Measurements from ENCODE around the gene FOXL3.
"Not testable (repeated sequence)": the region's sequence is repeated elsewhere in the genome, so short reads cannot be mapped to it uniquely, and the experiment has no call there.

Gene FOXL3

GRCh38 chr7:291373-292092 lies 1.6 kb downstream of the FOXL3 start:
- DNase-seq, result no peak

- DNase-seq, result no peak
Observed at GRCh38 chr7:292226-292625, 2.3 kb downstream of the FOXL3 start.

GRCh38 chr7:292826-293225 lies 2.9 kb downstream of the FOXL3 start:
- no peak for DNase-seq

- no peak for DNase-seq
Observed at GRCh38 chr7:293681-294439, 3.9 kb downstream of the FOXL3 start.

DNA sequence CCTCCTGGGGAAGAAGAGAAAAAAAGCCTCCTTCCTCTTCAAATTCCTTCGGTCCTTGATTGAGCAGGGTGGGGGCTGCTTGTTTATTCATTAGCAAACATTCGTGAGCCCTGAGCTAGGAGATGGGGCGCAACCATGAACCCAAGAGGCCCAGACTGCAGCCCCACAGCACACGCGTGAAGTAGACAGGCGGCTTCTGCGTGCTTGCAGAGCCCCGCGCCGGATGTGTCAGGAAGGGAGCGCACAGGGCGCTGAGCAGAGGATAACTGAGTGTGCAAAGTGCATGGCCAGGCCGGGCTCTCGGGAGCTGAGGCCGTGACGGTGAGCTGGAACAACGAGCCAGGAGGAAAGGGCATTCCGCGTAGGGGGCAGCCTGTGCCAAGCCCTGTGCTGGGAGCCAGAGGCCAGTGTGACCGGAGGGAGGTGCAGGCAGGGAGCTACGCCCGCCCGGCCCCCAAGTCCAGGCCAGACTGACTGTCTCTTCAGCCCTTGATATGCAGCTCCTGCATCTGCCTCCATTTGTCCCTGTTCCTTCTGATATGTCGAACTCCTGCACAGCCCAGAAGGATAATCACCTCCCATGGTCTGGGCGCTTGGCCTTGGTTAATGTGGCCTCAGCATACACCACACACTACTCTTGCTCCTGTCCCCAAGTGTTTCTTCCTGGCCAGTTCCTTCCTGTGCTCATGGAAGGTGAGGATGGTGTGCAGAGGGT lies 4.6 kb downstream of the FOXL3 start:
- DNase-seq, result no peak

DNA sequence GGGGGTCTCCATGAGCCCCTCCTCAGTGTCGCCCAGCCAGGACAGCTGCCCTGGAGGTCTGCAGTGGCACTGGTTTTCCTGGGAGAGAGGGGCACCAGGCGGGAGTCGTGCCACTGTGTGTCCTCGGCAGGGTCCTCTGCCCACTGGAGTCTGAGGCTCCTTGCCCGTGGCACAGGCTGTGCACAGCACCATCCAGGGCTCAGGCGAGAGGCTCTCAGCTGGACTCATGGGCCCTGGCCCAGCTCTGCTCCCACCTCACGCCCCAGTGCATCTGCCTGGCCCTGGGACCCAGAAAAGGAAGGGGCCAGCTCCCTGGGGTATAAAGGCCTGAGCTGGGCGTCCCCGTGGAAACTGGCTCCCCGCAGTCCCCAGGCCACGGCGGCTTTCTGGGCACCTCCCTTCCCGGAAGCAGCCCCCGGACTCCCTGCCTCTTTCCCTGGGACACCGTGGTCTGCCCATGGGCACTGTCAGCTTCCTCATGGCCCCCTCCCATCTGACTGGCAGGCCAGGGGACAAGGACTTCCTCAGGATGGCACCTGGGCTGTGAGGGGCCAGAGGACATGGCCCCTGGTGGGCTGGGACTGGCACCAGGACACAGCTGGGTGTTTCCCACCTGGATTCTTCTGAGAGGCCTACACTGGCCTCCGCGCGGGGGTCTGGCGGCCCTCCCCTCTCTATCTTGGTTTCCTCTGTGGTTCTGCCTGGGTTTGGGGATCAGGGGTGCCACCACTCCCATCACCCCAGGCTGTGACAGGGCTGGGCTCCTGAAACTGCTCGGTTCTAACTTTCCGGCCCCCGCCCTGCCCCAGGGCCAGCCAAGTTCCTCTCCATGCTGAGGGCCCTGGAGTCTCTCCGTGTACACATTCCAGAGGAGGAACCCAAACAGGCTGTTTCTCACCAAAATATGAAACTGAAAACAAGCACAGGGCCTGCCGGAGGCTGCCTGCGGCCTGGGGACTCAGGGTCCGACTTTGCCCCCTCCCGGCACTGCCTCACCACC lies 5.5 kb downstream of the FOXL3 start:
- DNase-seq, result no peak

- DNase-seq, result no peak
Observed at GRCh38 chr7:296373-296945, 6.5 kb downstream of the FOXL3 start.

DNA sequence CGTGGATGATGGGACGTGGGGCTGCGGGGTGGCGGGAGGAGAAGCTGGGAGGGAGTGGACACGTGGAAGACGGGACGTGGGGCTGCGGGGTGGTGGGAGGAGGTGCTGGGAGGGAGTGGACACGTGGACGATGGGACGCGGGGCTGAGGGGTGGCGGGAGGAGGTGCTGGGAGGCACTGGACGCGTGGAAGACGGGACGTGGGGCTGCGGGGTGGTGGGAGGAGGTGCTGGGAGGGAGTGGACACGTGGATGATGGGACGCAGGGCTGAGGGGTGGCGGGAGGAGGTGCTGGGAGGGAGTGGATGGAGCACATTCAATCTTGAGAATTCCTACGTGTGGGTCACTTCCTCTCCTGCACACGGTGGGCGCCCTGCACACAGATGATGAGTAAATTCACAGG lies 7.2 kb downstream of the FOXL3 start:
- DNase-seq, result not testable (repeated sequence)

GRCh38 chr7:297611-298374 lies 7.8 kb downstream of the FOXL3 start:
- no peak for DNase-seq

GRCh38 chr7:298375-298702 lies 8.4 kb downstream of the FOXL3 start:
- no peak for DNase-seq

DNA sequence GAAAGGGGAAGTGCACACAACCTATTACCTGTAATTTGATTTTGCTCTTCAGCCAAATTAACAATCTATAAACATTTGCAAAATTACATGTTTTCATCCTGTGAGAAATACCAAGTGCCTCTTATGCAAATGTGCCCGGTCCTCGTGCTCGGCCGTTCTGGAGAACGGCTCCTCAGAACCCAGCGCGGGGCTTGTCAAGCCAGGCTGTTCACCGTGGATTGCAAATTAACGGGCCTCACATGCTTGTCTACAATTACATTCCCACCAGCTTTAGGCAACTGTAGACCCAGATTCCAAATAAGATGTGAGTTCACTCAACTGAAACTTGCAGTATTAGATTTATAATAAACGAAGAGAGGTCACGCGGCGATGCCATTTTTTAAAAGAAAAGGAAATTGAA lies 8.8 kb downstream of the FOXL3 start:
- no peak for DNase-seq

DNA sequence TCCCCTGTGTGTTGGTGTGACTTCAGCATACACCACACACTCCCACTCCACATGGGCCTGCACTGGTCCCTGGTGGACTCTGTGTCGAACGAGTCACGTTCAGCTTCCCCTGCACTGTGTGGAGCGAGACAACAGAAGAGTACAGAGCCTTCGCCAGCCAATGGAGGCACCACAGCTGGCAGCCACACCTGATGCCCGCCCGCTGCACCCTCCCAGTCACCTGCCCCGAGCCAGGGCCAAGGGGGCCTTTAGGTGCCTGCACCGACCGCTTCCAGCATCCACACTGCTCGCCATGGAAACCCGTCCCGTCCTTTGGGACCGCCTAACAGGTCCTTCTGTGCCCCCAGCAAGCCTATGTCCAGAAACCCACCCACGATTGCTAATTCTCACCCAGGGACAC lies 9.2 kb downstream of the FOXL3 start:
- DNase-seq, result no peak

GRCh38 chr7:299628-300027 lies 9.7 kb downstream of the FOXL3 start:
- DNase-seq, result no peak

GRCh38 chr7:300048-300447 lies 10.1 kb downstream of the FOXL3 start:
- DNase-seq, result no peak

DNA sequence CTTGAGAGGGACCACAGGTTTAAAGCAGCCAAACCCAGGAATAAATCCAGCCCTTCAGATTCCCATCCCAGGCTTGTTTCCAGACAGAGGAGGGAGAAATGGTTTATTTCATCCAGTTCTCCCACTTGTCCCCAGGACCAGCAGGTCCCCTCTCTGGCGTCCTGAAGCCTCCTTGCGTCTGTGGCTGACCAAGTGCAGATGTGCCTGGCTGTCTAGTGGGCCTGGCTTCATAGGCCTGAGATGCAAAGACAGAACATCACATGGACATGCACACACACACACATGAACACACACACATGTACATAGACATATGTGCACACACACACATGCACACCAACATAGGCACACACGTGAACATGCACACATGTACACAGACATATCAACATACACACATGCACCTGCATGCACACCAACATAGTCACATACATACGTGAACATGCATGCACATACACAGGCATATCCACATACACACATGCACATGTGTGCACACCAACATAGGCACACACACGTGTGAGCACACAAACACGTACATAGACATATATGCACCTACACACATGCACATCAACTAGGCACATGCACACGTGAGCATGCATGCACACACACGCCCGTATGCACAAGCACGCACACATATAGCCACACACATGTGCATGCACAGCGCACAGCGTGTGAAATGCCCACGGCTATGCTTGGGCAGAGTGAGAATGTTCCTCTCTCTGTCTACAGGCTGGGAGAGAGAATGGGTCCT lies 10.7 kb downstream of the FOXL3 start:
- no peak for DNase-seq

DNA sequence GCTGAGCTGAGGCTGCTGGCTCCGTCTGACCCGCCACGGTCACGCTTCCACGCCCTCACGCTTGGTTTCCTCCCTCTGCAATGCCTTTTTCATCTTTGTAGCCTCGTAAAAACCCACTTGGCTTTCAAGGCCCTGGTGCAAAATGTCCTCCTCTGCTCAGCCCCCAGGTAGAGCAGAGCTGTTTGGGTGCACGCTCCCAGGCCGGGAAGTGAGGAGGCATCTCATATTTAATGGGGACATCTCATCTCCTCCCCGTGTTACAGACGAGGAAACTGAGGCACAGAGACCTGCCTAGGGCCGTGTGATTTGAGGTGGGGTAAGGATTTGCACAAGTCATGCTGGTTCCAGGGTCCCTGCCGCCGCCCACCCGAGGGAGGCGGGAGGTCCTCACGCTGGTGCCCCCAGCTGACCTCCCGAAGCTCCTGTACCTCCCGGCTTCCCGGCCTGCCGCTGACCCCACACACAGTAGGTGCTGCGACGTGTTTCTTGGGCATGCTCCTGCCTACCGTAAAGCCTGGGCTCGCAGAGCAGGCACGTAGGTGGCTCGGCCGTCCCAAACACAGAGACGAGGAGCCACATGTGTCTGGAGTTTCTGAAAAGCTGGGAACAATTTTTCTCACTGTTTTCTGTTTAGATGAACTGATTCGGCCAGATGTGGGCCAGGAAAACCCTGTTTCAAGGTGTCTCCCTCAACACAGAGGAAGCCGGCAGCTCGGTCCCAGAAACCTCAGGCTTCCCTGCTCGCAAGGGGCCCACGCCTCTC lies 11.5 kb downstream of the FOXL3 start:
- no peak for DNase-seq

DNA sequence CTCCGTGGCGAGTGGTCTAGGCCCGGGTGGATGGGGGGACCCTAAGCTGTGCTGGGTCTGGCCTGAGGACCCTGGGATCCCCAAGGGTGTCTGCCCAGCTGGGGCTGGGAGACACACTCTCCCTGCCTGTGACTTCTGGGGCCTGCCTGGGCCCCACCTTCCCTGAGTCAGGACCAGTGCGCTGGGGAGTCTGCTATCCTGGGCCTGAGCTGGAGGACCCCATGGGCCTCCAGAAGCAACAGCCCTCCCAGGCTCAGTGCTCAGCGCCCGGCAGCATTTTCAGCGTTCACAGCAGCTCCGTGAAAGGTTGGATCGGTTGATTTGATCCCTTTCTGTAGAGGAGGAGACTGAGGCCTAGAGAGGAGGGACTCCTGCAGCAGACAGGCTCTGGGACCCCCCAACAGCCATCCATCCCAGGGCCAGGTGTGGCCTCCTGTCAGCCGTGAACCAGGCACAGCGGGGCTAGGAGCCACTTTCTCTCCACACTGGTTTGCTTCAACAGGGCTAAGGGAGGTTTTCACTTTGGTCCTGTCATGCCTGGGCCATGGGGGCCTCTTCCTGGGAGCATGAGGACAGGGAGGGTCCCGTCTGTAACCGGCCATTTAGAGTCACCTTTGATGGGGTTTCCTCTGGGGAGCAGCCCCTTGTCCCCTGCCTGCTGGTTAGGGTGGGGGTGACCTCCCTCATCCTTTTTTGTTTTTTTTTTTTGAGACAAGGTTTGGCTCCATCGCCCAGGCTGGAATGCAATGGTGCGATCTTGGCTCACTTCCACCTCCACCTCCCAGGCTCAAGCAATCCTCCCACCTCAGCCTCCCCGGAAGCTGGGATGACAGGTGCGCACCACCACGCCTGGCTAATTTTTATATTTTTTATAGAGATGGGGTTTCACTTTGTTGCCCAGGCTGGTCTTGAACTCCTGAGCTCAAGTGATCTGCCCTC lies 12.4 kb downstream of the FOXL3 start:
- no peak for DNase-seq

- DNase-seq, result no peak
Observed at GRCh38 chr7:303425-303824, 13.5 kb downstream of the FOXL3 start.
